GM20431 (cell line): Measurements from ENCODE around the gene ICAM5.

Experiments
- in situ Hi-C: fragments of 300-500 bp; cut with MseI, MboI; formaldehyde crosslinking; loops from one replicate; pipeline ENCODE4 v1.15.0; 2020; ENCODE audit warnings: low sequenced_read_pairs; ENCODE audit not compliant: unreplicated experiment

ICAM5 gene

DNA sequence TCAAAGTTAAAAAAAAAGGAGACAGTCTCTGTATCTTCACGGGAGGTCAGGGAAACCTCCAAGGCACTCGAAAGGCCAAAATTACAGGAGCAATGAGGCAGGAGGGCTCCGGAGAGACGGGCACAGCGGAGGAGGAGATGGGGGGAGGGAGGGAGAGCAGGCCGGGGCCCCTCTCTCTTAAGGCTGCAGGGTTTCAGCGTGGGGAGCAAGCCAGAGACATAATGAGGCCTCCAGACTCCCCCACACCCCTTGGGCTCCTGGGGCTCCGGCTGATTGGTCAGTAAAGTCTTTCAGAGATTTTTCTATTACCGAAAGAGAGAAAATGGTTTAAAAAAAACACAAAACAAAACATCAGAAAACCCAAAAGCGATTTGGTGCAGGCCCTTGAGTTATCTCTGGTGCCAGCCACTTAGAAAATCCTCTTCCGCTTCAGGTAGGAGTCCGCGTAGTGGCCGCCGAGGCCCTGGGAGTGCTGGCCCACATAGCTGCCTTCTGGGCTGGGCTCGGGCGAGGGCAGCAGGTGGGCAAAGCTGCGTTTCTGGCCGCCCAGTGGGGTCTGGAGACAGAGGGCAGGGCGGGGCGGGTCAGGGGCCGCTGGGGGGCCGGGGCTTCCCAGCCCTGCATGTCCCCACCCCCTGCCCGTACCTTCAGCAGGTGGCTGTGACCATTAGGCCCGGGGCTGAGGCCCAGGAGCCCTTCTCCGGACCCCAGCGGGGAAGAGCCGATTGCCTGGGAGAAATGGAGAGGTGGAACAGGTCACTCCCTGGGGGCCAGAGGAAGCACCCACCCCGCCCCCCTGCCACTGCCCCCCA lies 27.5 kb downstream of the ICAM5 start:
- in situ Hi-C loops = no loop called here

DNA sequence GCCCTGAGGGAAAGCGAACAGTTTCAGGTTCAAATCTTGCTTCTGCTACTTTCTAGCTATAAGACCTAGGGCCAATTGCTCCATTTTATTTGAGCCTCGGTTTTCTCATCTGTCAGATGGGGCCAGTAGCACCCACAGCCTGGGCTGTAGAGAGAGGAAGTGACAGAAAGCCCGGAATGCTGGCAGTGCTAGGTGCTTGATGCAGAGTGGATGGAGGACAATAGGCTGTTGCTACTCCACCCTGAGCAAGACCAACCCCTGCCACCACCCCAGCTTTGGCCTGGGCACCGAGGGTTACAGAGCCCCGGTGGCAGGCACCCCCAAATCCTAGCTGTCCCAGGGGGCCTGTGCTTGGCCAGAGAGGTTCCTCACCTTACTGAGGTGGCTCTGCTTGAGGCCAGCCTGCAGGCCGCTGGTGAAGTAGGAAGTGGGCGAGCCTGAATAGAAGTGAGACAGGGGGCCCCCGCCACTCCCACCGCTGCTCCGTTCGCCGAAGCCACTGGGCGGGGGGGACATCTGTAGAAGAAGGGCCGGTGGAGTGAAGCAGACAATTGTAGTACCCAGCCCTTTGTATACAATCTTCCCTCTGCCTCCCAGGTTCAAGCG lies 28.2 kb downstream of the ICAM5 start:
- in situ Hi-C loops = no loop called here

DNA sequence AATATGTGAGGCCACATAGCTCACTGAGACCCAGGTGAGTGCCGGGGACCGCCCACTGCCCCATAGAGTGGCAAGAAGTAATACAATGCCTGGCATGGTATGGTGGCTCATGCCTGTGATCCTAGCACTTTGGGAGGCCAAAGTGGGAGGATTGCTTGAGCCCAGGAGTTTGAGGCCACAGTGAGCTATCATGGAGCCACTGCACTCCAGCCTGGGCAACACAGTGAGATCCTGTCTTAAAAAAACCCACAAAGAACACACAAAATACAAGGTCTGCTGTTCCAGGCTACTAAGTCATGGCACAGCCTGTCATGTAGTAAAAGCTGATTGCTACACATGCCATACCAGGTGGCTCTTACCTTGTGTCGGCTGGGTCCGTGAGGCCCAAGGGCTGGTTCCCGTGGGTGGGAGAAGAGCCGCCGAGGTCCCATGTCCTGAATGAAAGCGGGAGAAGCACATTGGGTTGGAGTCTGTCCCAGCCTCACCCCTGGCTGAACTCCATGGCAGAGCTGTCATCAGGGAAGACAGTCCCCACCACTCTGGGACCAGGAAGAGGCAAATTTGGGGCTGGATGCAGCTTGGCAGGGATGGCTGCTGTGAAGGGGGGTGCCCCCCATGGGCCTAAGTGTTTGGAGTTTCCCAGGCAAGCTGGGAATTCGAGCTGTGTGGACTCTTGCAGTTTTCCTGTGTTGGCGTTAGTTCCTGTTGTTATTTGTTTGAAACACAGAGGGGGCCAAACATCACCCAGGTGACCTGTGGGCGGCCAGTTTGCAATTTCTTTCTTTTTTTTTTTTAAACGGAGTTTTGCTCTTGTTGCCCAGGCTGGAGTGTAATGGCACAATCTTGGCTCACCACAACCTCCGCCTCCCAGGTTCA lies 29.3 kb downstream of the ICAM5 start:
- in situ Hi-C loops = no loop called here

DNA sequence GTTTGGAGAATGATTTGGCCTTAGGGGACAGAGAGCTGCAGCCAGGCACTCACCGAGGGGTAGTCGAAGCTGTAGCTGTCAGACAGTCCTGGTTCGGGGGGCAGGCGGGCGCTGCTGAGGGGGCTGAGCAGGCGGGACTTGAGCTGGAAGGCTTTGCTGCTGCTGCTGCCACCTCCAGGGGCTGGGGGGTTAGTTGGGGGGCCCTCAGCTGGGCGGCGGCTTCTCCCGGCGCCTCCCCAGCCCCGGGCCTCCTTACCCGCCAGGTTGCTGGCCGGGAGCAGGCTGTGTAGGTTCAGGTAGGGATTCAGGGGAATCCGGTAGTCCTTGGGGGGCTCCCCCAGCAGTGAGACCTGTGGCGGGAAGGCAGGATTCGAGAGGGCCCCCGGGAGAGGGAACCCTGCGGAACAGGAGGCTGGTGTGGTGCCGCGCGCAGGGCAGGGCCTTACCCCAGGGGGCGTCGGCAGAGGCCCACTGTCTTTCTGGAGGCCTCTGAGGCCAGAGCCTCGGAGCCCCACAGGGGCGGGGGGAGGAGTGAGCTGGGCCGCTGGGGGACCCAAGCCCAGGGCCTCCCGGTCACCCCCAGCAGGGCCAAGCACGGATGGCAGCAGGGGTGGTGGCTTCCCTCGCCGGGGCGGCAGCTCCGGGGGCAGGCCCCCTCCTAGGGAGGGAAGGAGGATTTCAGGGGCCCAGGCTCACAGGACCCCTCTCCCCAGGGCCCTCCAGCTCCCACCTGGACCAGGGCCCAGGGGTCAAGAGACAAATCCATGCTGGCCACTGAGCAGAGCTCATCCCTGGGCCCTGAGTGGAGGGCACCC lies 31.1 kb downstream of the ICAM5 start:
- in situ Hi-C loops = no loop called here

DNA sequence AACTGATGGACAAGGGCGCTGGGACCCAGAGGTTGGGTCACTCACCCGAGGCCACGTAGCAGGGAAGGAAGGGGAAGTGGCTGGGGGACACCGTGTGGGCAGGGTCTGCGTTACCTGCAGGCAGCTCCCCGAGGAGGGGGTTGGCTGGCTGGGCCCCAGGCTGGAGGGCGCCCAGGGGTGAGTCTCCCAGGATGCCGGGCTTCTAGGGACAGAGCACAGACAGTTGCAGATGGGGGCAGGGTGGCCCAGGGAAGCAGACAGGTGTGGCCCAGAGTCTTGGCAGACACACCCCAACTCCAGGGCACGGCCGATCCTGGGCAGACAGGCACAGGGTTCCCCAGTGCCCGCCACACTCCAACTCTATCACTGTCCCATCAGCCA lies 31.7 kb downstream of the ICAM5 start:
- in situ Hi-C loops = no loop called here

- in situ Hi-C loops = no loop called here
Observed at GRCh38 chr19:10321874-10322835, 32.4 kb downstream of the ICAM5 start.

- in situ Hi-C loops = no loop called here
Observed at GRCh38 chr19:10325732-10326131, 36.0 kb downstream of the ICAM5 start.

GRCh38 chr19:10327793-10328192 lies 38.0 kb downstream of the ICAM5 start:
- in situ Hi-C loops = no loop called here

- in situ Hi-C loops = no loop called here
Observed at GRCh38 chr19:10328558-10329429, 39.0 kb downstream of the ICAM5 start.

- in situ Hi-C loops = no loop called here
Observed at GRCh38 chr19:10329555-10329954, 39.8 kb downstream of the ICAM5 start.

- in situ Hi-C loops = no loop called here
Observed at GRCh38 chr19:10332158-10332964, 42.6 kb downstream of the ICAM5 start.

- in situ Hi-C loops = no loop called here
Observed at GRCh38 chr19:10332965-10333757, 43.4 kb downstream of the ICAM5 start, which contains the start of gene RAVER1. RAVER1 (minus strand) TSS chr19:10333529; CDS start chr19:10333507, 22 bp downstream.

DNA sequence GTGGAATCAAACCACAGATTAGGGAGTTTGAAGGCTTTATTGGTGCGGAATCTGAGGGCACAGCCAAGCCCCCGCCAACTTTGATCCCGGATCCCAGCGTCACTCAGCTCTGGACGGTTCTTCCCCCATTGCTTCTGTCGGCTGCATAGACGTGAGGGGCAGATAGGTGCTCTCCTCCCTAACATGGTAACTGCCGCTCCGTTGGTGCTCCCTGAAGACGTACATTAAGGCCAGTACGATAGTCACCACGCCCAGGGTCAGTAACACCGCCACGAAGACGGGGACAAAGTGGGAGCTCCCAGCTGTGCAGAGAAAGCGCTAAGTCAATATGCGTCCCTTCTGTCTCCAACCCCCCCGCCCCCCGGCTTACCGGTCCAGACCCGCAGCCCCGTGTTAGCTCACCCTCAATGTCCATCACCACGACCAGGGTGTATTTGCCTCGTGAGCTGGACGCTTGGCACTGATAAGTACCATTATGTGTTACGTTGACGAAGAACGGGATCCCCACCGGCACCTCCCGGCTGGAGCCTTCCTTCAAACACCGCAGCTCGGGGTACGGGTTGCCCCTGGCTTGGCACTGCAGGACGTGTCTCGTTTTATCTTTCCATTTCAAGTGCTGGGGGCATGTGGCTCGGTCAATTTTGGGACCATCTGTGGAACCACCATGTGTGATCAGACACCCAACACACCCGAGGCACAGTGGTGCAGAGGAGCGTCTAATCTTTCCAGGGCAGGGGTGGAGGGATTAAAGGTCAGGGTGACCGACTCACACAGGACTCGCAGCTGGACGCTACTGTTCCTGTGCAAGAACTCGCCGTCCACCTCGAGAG lies 44.2 kb downstream of the ICAM5 start:
- in situ Hi-C loops = no loop called here

GRCh38 chr19:10334588-10335351 lies 45.0 kb downstream of the ICAM5 start:
- in situ Hi-C loops = no loop called here
